Stimulated activated CD8-positive, alpha-beta memory T cell treated with anti-CD3 and anti-CD28 coated beads, Interleukin-7, amount 100 ng/mL, for 1 hour (primary cell): ENCODE measurements around the gene EFNA3.

ENCODE experiments used
- DNase-seq, 2 donors: peaks; one replicate each; pipeline ENCODE4 v3.0.0-alpha.2; 2020; ENCODE audit warnings: low read depth in 2 of 2

Gene EFNA3

DNA sequence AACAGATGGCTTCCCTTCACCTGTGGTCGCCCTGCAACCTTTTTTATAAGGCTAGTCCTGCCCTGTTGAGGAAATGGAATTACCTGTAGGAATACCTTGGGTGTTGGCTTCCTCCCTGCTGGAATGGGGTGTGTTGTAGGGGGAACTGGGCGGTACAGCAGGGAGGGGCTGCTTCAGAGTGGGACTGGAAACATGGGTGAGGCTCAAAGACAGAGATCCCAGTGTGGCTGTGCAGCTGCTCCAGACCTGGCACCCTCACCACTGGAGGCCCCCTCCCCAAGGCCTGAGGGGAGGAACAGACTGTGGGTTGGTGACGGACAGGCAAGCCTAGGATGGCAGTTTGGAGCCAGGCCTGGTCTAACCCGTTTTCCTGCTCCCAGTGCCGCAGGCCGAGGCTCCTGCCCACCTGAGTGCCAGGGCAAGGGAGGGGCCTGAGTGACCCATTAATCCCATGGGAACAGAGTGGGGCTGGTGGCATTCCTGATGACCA lies 4.5 kb downstream of the EFNA3 start:
- no peak for DNase-seq

DNA sequence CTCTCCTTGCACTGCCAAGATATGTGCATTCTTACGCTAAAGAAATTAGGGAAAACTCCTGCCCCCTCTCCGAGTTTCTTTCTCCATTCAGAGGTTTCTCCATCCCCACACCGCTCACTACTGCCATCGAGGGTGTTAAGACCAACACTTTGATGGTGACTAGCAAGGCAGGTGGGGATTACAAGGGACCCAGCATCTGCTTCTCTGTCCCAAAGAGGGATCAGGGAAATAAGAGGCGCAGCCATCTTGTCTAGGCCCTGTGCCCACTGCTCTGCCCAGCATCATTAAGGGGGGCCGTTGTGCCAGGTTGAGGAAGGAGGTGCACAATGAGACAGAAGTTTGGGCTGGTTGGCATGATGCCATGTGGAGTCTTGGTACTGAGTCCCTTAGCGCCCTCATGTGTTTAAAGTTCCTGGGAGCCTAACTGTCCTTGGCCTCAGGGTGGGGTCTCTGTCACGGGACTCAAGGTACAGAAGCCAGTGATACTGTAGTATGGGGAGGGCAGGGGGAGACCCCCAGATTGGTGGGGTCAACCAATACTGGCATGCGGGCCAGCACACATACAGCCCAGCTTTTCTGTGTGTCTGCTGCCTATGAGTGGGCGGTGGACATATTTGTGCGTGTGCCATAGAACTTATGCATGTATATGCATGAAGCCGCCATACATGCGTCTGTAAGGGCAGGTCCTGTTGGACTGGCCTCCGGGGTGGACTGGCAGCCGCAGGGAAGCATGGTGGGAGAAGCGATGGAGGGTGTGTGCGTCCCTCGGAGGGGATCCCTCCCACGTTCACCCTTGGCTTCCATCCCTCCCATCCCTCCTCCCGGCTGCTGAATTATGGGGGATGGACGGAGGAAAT lies 5.5 kb downstream of the EFNA3 start:
- DNase-seq: no peak

DNA sequence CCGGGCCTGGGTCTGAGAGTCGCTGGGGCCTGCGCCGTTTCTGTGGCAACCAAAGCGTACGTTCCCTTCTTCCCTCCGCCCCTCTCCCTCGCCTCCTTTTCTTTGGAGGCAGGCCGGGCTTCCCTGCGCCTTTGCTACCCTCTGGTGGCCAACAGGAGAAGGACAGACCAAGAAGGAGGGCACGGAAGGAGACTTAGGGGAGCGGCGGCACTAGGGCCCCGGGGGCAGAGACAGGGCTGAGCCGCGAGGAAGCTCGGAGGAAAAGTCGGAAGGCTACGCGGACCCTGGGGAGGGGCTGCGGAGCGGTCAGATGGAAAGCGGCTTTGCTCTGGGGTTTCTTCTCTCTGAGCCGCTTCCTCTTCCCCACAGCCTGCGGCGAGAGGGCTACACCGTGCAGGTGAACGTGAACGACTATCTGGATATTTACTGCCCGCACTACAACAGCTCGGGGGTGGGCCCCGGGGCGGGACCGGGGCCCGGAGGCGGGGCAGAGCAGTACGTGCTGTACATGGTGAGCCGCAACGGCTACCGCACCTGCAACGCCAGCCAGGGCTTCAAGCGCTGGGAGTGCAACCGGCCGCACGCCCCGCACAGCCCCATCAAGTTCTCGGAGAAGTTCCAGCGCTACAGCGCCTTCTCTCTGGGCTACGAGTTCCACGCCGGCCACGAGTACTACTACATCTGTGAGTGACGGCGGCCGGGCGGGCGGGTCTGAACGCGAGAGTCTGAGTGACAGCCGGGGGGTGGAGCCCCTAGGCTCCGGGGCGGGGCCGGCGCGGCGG lies 6.3 kb downstream of the EFNA3 start:
- DNase-seq: peak; percentile 76 to 78

DNA sequence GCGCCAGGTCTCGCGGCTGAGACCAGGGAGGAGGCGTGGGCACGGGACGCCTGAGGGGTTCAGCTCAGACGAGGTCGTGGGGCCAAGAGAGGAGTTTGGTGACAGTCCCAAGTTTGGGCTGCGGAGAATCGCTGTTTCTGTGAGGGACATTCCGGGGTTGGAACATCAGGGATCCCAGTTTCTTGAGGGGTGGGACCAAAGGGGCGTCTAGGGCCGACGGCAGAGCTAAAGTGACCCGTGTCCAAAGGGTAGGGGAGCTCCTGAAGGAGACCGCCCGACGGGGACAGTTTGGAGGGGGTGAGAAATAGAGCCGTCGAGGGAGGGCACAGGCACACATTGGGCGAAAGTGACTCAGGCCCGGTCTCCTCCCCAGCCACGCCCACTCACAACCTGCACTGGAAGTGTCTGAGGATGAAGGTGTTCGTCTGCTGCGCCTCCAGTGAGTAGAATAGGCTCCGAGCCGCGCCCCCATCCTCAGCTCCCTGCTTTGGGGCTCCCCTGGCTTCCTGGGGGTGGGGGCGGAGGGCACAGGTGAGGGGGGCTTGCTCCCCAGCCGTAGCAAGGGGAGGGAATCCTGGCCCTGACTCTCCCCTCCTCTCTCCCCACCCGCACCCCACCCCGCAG lies 7.0 kb downstream of the EFNA3 start:
- peak; percentile 35 to 52 for DNase-seq

DNA sequence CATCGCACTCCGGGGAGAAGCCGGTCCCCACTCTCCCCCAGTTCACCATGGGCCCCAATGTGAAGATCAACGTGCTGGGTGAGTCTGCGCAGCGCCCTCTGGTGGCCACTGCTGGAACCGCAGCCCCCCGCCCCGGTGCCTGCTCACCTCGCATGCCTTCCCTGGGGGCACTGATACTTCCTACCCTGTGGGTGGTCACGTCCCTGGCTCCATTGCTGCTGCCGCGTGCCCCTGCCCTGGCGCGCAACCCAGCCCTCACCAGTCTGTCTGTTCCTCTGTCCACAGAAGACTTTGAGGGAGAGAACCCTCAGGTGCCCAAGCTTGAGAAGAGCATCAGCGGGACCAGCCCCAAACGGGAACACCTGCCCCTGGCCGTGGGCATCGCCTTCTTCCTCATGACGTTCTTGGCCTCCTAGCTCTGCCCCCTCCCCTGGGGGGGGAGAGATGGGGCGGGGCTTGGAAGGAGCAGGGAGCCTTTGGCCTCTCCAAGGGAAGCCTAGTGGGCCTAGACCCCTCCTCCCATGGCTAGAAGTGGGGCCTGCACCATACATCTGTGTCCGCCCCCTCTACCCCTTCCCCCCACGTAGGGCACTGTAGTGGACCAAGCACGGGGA lies 7.6 kb downstream of the EFNA3 start:
- DNase-seq: peak; percentile 65 to 66

DNA sequence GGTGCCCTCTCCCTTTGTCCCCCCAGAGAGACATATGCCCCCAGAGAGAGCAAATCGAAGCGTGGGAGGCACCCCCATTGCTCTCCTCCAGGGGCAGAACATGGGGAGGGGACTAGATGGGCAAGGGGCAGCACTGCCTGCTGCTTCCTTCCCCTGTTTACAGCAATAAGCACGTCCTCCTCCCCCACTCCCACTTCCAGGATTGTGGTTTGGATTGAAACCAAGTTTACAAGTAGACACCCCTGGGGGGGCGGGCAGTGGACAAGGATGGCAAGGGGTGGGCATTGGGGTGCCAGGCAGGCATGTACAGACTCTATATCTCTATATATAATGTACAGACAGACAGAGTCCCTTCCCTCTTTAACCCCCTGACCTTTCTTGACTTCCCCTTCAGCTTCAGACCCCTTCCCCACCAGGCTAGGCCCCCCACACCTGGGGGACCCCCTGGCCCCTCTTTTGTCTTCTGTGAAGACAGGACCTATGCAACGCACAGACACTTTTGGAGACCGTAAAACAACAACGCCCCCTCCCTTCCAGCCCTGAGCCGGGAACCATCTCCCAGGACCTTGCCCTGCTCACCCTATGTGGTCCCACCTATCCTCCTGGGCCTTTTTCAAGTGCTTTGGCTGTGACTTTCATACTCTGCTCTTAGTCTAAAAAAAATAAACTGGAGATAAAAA lies 8.4 kb downstream of the EFNA3 start:
- DNase-seq: no peak

DNA sequence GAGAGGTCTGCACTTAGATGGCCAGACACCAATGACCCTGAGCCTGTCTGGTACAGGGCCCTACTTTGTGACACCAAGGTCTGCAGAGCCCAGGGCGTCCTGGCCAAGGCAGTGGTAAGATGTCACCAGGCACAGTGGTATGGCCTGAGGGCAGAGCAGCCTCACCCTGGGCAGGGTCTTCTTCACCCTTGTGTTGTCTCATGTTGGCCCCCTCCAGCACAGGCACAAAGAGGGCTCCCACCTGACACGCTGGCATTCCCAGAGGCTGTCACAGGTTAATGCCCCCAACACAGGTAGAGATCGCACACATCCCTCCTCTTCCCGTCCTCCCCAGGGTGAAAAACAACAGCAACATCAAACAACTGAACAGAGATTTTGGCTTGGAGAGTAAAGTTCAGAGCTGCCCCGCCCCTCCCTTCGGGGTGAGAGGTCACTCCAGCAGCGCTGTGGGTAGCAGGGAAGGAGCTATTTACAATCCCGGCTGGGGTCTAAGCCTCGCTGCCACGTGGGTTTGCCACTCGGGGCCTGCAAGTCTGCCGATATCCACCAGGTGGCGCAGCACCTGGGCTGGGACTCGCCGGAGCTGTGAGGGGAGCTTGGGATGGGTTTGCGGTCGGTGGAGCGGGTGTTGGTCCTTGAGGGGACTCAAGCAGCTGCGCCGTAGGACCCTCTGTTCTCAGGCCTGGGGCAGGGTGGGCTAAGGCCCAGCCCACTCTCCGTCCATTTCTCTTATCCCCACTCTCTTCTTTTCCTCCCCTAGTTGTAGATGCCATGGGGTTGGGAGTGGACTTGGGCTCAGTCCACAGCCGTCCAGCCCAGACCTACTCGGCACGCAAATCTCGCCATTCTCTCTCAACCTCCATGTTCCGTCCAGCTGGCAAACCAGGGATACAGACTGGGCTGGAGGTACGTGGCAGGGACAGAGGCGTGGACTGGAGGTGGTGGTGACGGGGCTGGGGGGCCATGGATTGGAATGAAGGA lies 12.7 kb downstream of the EFNA3 start:
- DNase-seq: peak; percentile 61 to 70

DNA sequence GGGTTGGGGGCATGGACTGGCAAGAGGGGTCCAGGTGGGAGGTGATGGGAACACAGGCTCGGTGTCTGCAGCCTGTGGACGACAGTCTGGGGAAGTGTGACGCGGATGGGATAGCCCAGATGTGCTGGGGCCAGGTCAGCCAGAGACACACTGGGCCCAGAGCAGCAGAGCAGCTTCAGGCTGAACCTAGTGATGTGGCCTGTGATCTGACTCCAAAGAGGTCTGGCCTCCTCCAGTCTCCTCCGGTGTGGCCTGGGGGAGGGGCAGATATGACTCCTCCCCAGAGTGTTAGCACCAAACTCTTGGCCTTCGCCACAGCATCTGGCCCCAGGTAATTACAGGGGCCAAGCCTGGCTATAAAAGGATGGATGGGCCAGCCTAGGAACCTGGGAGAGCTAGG lies 13.5 kb downstream of the EFNA3 start:
- DNase-seq: no peak

DNA sequence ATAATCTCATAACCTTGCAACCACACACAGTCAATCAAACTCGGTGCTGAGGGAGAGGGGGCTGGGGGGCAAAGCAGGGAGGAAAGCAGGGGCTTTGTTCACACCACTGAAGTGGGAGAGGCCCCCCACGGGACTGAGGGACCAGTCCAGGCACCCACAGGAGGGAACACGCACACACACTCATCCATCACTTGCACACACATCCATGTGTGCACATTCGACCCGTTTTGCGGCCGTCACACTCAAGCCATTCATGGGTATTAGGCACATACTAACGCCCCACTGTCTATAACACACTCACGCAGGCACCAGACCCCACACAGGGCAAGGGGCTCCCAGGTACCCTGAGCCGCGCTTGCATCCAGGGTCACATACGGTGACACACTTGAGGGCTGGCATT lies 14.0 kb downstream of the EFNA3 start:
- DNase-seq: no peak

DNA sequence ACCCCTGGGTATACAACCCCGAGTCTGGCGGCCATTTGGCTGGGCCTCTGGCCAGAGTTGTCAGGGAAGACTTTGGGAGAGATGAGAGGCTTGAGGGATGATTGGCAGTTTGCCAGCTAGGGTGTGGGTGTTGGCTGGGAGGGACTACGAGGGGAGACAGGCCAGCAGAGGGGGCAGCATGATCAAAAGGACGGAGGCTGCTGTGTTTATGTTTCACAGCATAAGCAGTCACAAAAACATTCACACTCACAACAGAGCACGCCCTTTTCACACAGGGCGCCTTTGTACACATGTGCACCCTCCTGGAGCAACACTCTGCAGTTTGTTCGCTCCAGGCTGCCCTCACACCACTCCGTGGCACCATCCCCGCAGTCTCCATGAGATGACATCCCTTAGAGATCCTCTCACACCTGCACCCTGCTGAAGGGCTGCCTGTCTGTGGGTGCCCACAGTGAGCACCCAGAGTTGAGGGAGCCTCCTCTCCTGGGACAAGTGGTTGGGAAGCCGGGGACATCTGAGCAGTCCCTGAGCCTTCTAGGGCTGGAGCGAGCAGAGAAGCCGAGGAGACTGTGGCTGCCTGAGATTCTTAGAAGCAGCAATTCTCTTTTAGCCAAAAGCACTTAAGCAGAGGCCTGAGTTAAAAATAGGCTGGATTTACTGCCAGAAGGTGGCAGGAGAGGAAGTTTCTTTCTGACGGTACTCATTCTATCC lies 15.4 kb downstream of the EFNA3 start:
- DNase-seq: no peak

DNA sequence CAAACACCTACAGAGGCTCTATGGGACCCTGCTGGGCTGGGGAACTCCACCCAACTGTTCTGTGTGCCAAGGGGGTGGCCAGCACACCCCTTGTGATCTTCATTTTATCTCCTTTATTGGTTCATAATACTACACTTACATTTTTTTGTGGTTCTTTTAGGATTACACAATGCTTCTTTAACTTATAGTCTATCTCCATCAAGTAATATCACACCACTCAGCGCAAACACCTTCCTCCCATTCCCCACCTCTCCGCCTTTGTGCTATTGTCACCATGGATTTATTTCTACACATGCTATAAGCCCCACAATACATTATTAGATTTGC lies 15.9 kb downstream of the EFNA3 start:
- no peak for DNase-seq

DNA sequence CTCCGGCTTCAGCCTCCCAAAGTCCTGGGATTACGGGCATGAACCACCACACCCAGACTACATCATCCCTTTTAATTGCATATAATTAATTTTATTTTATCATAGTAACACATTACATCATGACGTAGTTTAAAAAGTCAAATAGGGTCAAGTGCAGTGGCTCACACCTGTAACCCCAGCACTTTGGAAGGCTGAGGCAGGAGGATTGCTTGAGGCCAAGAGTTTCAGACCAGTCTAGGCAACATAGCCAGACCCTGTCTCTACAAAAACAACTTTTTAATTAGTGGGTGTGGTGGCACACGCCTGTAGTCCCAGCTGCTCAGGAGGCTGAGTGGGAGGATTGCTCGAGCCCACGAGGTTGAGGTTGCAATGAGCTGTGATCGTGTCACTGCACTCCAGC lies 20.7 kb downstream of the EFNA3 start:
- no peak for DNase-seq

DNA sequence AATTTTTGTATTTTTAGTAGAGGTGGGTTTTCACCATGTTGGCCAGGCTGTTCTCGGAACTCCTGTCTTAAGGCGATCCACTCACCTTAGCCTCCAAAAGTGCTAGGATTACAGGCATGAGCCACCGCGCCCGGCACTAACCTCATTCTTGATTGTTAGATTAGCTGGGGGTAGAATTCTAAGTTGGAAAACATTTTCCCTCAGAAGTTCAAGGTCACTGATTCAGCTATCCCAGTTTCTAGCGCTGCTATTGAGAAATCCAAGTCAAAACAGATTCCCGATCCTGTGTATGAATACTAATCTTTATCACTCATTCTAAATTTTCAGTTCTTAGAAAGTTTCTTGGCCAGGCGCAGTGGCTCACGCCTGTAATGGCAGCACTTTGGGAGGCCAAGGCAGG lies 24.7 kb downstream of the EFNA3 start:
- no peak for DNase-seq

DNA sequence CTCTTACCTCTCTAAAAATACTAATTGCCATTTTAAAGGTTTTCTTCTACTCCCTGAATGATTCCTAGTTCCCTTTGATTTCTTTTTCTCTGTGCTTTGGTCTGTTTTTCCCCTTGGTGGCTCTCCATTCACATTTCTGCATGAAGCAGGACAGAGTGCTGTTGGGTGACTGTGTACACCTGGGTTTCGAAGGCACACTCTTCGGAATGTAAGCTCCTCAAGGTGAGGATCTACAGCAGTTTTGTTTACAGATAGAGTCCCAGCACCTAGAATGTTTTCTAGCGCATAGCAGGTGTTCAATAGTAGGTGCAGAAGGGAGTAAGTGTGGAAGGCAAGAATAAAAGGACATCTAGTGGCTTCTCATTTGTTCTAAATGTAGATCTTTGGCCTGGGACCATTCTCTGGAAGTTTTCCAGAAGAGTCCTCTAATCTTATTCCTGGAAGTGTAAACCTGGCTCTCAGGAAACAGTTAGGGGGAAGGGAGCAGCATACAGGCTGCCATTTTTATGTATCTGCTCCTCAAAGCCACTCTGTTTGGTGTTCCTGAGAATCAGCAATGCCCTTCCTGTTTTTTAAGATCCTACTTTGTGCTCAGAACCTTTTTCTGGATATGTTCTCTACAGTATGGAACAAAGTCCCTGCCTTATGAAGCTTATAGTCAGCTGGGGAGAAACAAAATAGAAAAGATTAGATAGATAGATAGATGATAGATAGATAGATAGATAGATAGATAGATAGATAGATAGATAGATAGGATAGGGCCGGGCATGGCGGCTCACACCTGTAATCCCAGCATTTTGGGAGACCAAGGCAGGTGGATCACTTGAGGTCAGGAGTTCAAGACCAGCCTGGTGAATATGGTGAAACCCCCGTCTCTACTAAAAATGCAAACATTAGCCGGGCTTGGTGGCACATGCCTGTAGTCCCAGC lies 26.2 kb downstream of the EFNA3 start:
- no peak for DNase-seq

DNA sequence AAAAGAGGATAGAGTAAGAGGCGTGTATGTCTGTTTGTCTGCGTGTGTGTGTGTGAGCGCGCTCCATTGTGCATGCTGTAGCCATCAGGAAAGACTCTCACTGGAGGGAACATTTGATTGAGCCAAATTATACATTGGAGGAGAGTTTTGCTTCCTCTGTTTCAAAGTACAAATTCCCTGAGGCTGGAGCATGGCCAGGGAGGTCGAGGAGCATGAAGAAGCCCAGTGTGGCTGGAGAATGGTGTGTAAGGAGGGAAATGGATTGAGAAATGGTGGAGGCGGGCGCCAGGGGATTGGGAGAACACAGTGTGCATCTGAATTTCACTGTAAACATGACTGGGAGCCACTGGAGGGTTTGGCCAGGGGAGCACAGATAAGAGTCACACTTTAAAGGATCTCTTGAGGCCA lies 27.0 kb downstream of the EFNA3 start:
- DNase-seq: no peak

DNA sequence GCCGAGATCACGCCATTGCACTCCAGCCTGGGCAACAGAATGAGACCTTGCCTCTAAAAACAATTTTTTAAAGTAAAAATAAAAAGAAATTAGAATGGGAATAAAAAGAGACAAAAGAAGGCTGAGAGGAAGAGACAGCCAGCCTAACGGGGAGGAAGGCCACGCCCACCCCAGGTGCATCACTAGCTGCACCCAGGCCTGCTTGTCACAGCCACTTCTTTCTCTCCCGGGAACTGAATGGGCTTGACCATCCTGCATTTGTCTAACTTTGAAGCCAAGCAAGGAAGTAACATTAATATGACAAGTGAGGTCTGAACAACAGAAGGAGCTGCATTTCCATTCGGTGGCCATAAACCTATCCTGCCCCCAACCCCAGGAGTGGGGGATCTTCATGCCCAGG lies 28.2 kb downstream of the EFNA3 start:
- no peak for DNase-seq

DNA sequence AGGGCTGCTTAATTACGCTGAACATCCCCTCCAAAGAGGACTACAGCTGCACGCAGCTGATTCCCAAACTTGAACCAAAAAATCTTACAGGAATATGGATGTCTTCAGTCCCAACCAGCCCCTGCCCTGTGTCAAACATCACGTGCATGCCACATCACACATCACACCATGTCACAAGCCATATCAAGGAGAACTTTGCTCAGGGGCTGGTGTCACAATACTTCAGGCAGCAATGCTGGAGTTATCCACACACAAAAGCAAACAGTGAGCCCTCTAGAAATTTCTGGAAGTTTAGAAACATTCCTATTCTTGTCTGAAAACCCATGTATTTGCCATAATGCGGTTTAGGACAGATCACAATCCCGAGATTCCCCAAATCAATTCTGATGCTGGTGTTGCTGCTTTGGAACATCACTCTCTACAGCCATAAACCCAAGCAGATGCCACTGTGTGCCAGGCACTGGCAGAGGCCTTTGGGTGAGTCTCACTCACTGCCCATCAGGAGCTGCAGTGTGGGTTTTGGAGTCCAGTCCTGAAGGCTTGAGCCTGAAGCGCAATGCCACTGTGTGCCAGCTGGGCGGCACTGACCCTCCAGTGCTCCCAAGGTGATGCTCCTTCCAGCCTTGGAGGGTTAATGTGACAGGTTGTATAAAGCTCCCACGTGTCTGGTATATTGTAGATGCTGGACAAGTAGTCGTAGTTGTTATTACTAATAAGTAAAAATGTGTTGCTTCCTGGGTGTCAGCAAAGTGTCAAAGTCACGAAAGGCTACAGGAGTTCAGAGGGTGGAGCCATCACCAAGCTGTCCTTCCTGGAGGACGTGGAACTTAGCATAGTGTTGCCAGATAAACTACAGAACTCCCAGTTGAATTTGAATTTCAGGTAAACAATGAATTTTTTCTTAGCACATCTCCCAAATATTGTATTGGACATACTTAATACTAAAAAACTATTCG lies 28.9 kb downstream of the EFNA3 start:
- no peak for DNase-seq

DNA sequence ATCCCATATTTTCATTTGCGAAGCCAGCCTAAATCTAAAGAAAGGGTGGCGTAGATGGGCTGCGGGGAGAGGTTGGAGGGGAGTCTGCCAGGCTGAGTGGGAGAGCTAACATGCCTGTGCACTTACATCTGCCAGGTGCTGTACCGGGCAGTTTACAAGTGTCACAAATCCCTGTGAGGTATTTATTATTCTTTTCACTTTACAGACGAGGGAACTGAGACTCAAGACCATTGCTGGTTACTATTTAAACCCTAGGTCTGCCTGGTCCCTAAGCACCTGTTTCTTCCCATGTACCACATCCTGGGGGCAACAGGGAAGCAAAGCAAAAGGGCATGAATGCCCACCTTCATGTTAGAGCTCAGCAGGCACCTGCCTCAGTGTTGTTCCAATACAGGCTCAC lies 29.7 kb downstream of the EFNA3 start:
- no peak for DNase-seq
